Fibroblast of the aortic adventitia (primary cell): Measurements from ENCODE around the gene TNFRSF19. TPM values are rescaled to one million over a fixed set of nuclear protein-coding genes. Genes with fewer than 3 reads are reported as not detected.

ENCODE experiments used
- DNase-seq: peaks from one replicate; pipeline ENCODE4 v3.0.0-alpha.2; 2010; ENCODE audit warnings: low read depth
- H3K4me3 ChIP-seq: 2 replicates; pipeline ENCODE4 v1.5.1; 2011; ENCODE audit warnings: low read depth, mild to moderate bottlenecking, control low read depth, low read length, moderate library complexity
- total RNA-seq: library from RNA; depleted of rRNA; stranded (reverse); fragments of >200 nt; gene quantifications from 2 replicates; pipeline ENCODE4 v1.2.3, GENCODE V29; 2012; ENCODE audit warnings: low replicate concordance
- TF ChIP-seq, protein P1 (sequence below): IDR thresholded peaks from 2 replicates; pipeline ENCODE4 v1.5.1; 2011; ENCODE audit warnings: mild to moderate bottlenecking, low read length, control low read depth, inconsistent platforms; ENCODE audit not compliant: insufficient read depth

TNFRSF19 gene
- total RNA-seq, 1 donor, result 7.3 TPM

DNA sequence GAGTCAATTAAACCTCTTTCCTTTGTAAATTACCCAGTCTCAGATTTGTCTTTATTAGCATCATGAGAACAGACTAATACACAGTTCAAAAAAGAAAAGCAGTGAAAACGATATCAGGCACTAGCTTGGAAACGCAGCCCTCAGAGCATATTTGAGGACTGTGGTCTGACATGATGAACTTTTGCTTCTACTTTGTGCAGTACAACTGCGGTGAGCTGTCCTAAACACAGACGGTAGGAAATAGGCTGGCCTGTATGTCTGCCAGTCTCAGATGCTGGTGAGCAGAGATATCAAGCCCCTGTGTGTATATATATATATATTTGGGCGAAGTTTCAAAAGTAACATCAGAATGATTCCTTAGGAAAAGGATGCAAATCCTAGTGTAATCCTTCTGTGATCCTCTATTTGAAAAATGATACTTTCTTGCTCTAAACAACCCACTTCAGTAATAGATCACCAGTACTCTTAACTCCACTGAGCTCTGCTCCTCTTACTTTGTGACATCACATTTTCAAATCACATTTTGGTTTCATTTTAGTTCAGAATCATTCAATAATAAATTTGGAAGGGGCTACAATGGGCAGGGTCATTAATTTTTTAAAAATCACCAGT is 74.4 kb downstream of the TNFRSF19 start:
- TF ChIP-seq, protein P1, sequence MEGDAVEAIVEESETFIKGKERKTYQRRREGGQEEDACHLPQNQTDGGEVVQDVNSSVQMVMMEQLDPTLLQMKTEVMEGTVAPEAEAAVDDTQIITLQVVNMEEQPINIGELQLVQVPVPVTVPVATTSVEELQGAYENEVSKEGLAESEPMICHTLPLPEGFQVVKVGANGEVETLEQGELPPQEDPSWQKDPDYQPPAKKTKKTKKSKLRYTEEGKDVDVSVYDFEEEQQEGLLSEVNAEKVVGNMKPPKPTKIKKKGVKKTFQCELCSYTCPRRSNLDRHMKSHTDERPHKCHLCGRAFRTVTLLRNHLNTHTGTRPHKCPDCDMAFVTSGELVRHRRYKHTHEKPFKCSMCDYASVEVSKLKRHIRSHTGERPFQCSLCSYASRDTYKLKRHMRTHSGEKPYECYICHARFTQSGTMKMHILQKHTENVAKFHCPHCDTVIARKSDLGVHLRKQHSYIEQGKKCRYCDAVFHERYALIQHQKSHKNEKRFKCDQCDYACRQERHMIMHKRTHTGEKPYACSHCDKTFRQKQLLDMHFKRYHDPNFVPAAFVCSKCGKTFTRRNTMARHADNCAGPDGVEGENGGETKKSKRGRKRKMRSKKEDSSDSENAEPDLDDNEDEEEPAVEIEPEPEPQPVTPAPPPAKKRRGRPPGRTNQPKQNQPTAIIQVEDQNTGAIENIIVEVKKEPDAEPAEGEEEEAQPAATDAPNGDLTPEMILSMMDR, result no peak
- DNase-seq, result no peak
- no peak overlapping the region for H3K4me3 ChIP-seq

DNA sequence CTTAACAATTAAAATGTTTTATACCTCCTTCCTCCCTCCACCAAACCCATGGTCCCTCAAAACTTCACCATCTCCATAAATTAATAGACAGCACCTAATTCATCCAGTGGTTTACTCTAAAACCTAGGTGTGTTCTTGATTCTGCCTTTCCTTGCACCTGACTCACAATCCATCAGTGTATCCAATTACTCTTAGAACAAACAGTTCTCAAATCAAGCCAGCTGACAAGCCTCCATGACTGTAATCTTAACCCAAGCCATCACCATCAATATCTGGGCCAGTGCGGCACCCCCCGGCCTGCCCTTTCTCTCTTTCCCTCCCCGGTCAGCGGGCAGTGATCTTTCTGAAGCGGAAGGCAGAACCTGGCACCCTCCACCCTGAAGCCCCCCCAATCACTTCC is 75.6 kb downstream of the TNFRSF19 start:
- DNase-seq, result no peak
- TF ChIP-seq, protein P1, result no peak
- H3K4me3 ChIP-seq, result no peak overlapping the region

DNA sequence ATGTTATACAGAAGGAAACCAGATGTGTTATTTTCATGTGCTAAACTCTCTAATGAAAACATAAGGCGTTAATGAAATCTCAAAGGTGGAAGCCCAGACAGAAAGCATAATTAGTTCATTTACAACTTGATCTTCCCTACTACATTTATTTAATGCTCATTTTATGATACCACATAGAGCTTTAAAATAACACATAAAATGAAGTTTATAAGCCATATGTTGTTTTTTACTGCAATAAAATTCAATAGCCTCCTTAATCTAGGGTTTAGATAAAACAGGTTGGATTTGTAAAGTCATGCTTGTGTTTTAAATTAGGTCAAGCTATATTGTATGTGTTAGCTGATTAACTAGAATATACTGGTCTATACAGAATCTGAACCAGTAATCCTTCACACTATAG is 81.2 kb downstream of the TNFRSF19 start:
- DNase-seq, result no peak
- TF ChIP-seq, protein P1, result no peak
- no peak overlapping the region for H3K4me3 ChIP-seq

DNA sequence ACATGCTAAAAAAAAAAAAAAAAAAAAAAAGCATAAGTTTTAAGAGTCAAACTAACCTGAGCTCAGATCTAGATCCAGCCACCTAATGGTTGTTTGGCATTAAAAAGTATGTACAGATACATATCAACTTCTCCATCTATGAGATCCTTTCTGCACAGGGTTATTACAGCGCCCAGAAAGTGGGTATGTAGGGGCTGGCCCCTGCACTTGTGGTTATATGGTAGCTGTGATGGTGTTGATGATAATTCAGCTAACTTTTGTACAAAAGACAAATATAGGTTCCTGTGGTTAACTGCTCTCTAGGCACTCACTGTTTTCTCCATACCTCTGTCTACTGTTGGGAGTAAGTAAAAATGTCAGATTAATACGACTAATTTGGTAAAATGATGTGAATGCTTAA is 81.7 kb downstream of the TNFRSF19 start:
- TF ChIP-seq, protein P1, result no peak
- DNase-seq, result no peak
- no peak overlapping the region for H3K4me3 ChIP-seq

DNA sequence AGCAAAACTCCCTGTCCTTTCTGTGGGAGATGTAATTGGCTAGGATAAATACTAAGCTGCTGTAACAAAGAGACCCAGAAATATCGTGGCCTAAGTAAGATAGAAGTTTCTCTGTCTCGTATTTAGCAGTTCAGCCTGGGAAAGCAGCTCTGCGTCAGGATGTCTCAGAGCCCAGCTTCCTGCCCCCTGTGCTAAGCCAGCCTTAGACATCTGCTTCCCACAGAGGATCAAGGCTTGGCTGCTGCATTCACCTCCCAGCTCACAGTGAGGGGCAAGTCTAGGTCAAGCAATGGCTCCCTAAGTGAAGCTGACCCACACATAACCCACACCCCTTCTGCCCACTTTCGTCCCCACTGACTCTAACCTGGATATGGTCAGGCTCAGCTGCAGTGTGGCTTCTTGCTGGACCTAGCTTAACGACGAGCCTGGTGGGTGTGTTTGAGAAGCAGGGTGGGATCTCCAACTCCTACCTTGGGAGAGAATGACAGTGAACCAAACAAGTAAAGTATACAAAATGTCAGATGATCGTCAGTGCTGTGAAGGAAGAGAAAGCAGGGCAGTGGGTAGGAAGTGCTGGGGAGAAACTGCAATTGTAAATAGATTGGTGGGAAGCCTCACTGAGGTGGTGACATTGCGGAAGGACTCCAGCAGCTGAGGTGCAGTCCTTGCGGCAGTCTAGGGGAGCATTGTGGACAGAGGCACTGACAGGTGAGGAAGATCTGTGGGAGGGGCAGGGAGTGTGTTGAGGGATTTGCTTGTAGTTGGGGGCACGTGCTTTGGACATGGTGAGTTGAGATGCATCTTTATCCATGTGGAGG is 82.9 kb downstream of the TNFRSF19 start:
- no peak for DNase-seq

DNA sequence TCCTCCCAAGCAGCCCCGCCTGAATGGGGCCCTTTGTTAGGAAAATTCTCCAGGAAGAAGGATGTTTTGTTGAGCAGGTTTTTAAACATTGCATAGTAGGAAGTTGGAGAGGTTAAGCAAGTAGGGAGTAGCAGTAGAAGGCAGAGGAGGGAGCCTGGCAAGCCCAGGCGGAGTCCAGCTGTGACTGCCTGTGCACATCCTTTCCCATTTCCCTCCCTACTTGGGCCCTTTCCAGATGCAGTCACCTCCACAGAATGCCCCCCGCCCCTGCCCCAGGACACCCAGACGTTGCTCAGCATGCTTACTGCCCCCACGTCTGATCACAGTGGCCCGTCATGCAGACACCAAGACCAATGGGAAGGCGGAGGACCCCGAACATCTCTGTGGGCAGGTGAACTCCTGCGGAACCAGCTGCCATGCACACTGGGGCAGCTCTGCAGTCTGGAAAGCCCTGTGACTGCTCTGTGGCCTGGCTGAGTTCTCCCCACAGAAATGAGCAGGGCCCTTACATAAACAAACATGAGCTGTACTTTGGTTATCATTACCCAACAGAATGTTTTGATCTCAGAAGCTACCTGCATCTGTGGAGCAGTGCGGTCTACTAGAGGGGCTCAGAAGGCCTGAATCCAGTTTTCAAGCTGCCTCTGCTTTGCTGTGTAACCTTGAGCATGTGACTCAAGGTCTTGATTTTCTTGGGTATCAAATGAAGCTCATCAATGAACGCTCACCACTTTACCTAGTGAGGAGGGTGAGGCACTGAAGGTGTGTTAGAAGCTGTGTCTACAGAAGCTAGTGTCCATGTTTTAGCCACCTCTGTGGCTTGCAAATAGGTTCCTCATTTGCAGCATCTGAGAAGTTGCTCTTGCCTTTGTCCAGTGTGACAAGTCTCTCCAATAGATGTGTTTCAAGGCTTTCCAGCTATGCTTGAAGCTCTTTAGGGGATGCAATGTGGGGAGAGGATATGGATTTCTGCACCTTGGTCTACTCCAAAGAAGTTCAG is 84.2 kb downstream of the TNFRSF19 start:
- no peak for DNase-seq
- TF ChIP-seq, protein P1, result no peak
- H3K4me3 ChIP-seq, result no peak overlapping the region

More for the DNA sequence above, 82.9 kb downstream of the TNFRSF19 start:
- no peak overlapping the region for H3K4me3 ChIP-seq
- TF ChIP-seq, protein P1, result no peak
